Stomach smooth muscle (tissue), 2 donors: ENCODE data around the gene DLG2.
"Not testable (repeated sequence)": the region's sequence is repeated elsewhere in the genome, so short reads cannot be mapped to it uniquely, and the experiment has no call there.

Source experiments
- H3K27ac ChIP-seq: one replicate; pipeline ENCODE4 v1.7.0; 2013; ENCODE audit warnings: mild to moderate bottlenecking, low read length, inconsistent platforms
- H3K27me3 ChIP-seq, 2 donors: one replicate each; pipeline ENCODE4 v1.7.0; 2013; ENCODE audit warnings: low read length in 2 of 2; ENCODE audit not compliant: insufficient read depth in 2 of 2, control insufficient read depth in 1 of 2
- H3K36me3 ChIP-seq, 2 donors: one replicate each; pipeline ENCODE4 v1.7.0; 2013; ENCODE audit warnings: low read length in 2 of 2; ENCODE audit not compliant: control insufficient read depth in 2 of 2, insufficient read depth in 2 of 2
- H3K4me1 ChIP-seq: one replicate; pipeline ENCODE4 v1.7.0; 2013; ENCODE audit warnings: low read length; ENCODE audit not compliant: control insufficient read depth, insufficient read depth
- H3K4me3 ChIP-seq, 2 donors: one replicate each; pipeline ENCODE4 v1.7.0; 2013; ENCODE audit warnings: low read length in 2 of 2
- H3K9ac ChIP-seq, 2 donors: one replicate each; pipeline ENCODE4 v1.7.0; 2013; ENCODE audit warnings: low read length in 2 of 2, mild to moderate bottlenecking in 1 of 2
- H3K9me3 ChIP-seq, 2 donors: one replicate each; pipeline ENCODE4 v1.7.0; 2013; ENCODE audit warnings: low read length in 2 of 2; ENCODE audit not compliant: control insufficient read depth in 2 of 2
- donor health status: healthy.
- donor health status: Pancreatic carcinoma.

Gene DLG2

GRCh38 chr11:85444479-85444878 lies 182.7 kb downstream of the DLG2 start:
- Histone ChIP-seq H3K27me3 (no peaks in the 10 kb centered on the region), H3K4me3 (no peak overlapping the region), H3K9ac (no peak overlapping the region), H3K36me3 (no peaks in the 10 kb centered on the region), H3K9me3 (no peaks in the 10 kb centered on the region), H3K4me1 (no peaks in the 10 kb centered on the region), H3K27ac (no peak overlapping the region)

- no peak overlapping the region for H3K27ac ChIP-seq
- peaks cover 0 to 3% of the 10 kb centered on the region in 2 donors for H3K9me3 ChIP-seq
- H3K4me3 ChIP-seq: no peak overlapping the region
- H3K4me1 ChIP-seq: no peaks in the 10 kb centered on the region
- H3K9ac ChIP-seq: no peak overlapping the region
- no peaks in the 10 kb centered on the region for H3K27me3 ChIP-seq
- no peaks in the 10 kb centered on the region for H3K36me3 ChIP-seq
Measured at GRCh38 chr11:85440273-85440672, 186.9 kb downstream of the DLG2 start.

GRCh38 chr11:85438328-85438727 lies 188.8 kb downstream of the DLG2 start:
- Histone ChIP-seq H3K27ac (no peak overlapping the region), H3K4me3 (no peak overlapping the region), H3K36me3 (no peaks in the 10 kb centered on the region), H3K27me3 (no peaks in the 10 kb centered on the region), H3K9me3 (peaks cover 0 to 4% of the 10 kb centered on the region in 2 donors), H3K4me1 (no peaks in the 10 kb centered on the region), H3K9ac (no peak overlapping the region)

- Histone ChIP-seq H3K4me1 (no peaks in the 10 kb centered on the region), H3K27ac (no peak overlapping the region), H3K36me3 (no peaks in the 10 kb centered on the region), H3K27me3 (no peaks in the 10 kb centered on the region), H3K9ac (no peak overlapping the region), H3K4me3 (no peak overlapping the region), H3K9me3 (peaks cover 0 to 2% of the 10 kb centered on the region in 2 donors)
Measured at GRCh38 chr11:85431319-85431718, 195.8 kb downstream of the DLG2 start.

- H3K9me3 ChIP-seq: no peaks in the 10 kb centered on the region
- no peak overlapping the region for H3K27ac ChIP-seq
Measured at GRCh38 chr11:85423794-85424193, 203.3 kb downstream of the DLG2 start.

GRCh38 chr11:85423316-85423715 lies 203.8 kb downstream of the DLG2 start:
- H3K36me3 ChIP-seq: no peaks in the 10 kb centered on the region
- H3K4me1 ChIP-seq: no peaks in the 10 kb centered on the region
- H3K27ac ChIP-seq: no peak overlapping the region
- H3K4me3 ChIP-seq: no peak overlapping the region
- H3K27me3 ChIP-seq: no peaks in the 10 kb centered on the region
- H3K9ac ChIP-seq: no peak overlapping the region
- no peaks in the 10 kb centered on the region for H3K9me3 ChIP-seq

More at GRCh38 chr11:85423794-85424193, 203.3 kb downstream of the DLG2 start:
- no peaks in the 10 kb centered on the region for H3K27me3 ChIP-seq
- no peak overlapping the region for H3K4me3 ChIP-seq
- H3K4me1 ChIP-seq: no peaks in the 10 kb centered on the region
- H3K9ac ChIP-seq: no peak overlapping the region
- no peaks in the 10 kb centered on the region for H3K36me3 ChIP-seq

GRCh38 chr11:85414175-85414574 lies 213.0 kb downstream of the DLG2 start:
- no peaks in the 10 kb centered on the region for H3K27me3 ChIP-seq
- no peaks in the 10 kb centered on the region for H3K36me3 ChIP-seq
- H3K4me1 ChIP-seq: no peaks in the 10 kb centered on the region
- no peaks in the 10 kb centered on the region for H3K9me3 ChIP-seq
- H3K9ac ChIP-seq: no peak overlapping the region
- H3K27ac ChIP-seq: no peak overlapping the region
- no peak overlapping the region for H3K4me3 ChIP-seq

GRCh38 chr11:85407648-85408047 lies 219.5 kb downstream of the DLG2 start:
- Histone ChIP-seq H3K27ac (no peak overlapping the region), H3K27me3 (no peaks in the 10 kb centered on the region), H3K4me3 (no peak overlapping the region), H3K9me3 (no peaks in the 10 kb centered on the region), H3K9ac (no peak overlapping the region), H3K36me3 (no peaks in the 10 kb centered on the region), H3K4me1 (no peaks in the 10 kb centered on the region)

- Histone ChIP-seq H3K27me3 (no peaks in the 10 kb centered on the region), H3K4me1 (no peaks in the 10 kb centered on the region), H3K36me3 (no peaks in the 10 kb centered on the region), H3K9ac (no peak overlapping the region), H3K9me3 (no peaks in the 10 kb centered on the region), H3K4me3 (no peak overlapping the region), H3K27ac (no peak overlapping the region)
Measured at GRCh38 chr11:85406841-85407240, 220.3 kb downstream of the DLG2 start.

GRCh38 chr11:85406316-85406715 lies 220.8 kb downstream of the DLG2 start:
- no peak overlapping the region for H3K4me3 ChIP-seq
- H3K4me1 ChIP-seq: no peaks in the 10 kb centered on the region
- no peaks in the 10 kb centered on the region for H3K9me3 ChIP-seq
- H3K27ac ChIP-seq: no peak overlapping the region
- H3K9ac ChIP-seq: no peak overlapping the region
- H3K27me3 ChIP-seq: no peaks in the 10 kb centered on the region
- no peaks in the 10 kb centered on the region for H3K36me3 ChIP-seq

- H3K4me1 ChIP-seq, H3K27ac ChIP-seq, H3K9me3 ChIP-seq, H3K4me3 ChIP-seq, H3K27me3 ChIP-seq, H3K36me3 ChIP-seq, H3K9ac ChIP-seq: not testable (repeated sequence)
Measured at GRCh38 chr11:85395515-85396055, 231.6 kb downstream of the DLG2 start.
